ENCODE data around the gene SERINC3. TPM values are rescaled to one million over a fixed set of nuclear protein-coding genes. Genes with fewer than 3 reads are reported as not detected.

SERINC3 gene
- total RNA-seq (107 and 120 TPM in 2 replicates), polyA plus RNA-seq (194 and 238 TPM in 2 replicates), polyA minus RNA-seq (ENCODE audit: low replicate concordance) (240 and 260 TPM in 2 replicates)
- 83.7 and 104 TPM in 2 replicates for polyA plus RNA-seq (2012)

GRCh38 chr20:44521484-44522481, at the start of gene SERINC3:
Gene SERINC3, minus strand, starts transcription at chr20:44522070. Its CDS starts 119 bp downstream, at chr20:44521951.
- H3K4me3 ChIP-seq (replicated peaks in 1 of 4; ENCODE audit: control extremely low read depth in 1 of 4, insufficient read depth in 1 of 4, low read depth in 3 of 4, low read length in 4 of 4) = peak within 1 kb of the TSS; percentile 65 to 100 (median 78)
- H4K20me1 ChIP-seq (ENCODE audit: control insufficient read depth, extremely low read depth, insufficient read depth, low read length) = peaks cover 2% of the 10 kb centered on the region
- H3K9ac ChIP-seq (ENCODE audit: insufficient read depth, low read length) = peak within 1 kb of the TSS; percentile 100
- no peaks in the 10 kb centered on the region for H3K27me3 ChIP-seq (ENCODE audit: control insufficient read depth, insufficient read depth, low read length)
- H3K79me2 ChIP-seq (ENCODE audit: control insufficient read depth, insufficient read depth, low read length) = peaks cover 46% of the 10 kb centered on the region
- TF ChIP-seq EZH2 (IDR thresholded peaks at IDR 0.05; ENCODE audit: low read length, missing control alignments) (no peak), CTCF (conservative IDR thresholded peaks at IDR 0.05 in 1 of 2, IDR thresholded peaks at IDR 0.05 in 1 of 2; ENCODE audit: low read depth in 1 of 2, low read length in 2 of 2) (no peak)
- H3K9me3 ChIP-seq (ENCODE audit: control insufficient read depth, insufficient read depth, low read depth, low read length) = no peaks in the 10 kb centered on the region
- H3K4me1 ChIP-seq (ENCODE audit: control insufficient read depth, extremely low read depth, insufficient read depth, low read length) = peaks cover 2% of the 10 kb centered on the region
- peak; percentile 94 to 95 for DNase-seq (ENCODE audit: low read depth in 2 of 2)
- H3K36me3 ChIP-seq (ENCODE audit: control insufficient read depth, insufficient read depth, low read length) = no peaks in the 10 kb centered on the region
- H3K27ac ChIP-seq (ENCODE audit: insufficient read depth, low read length) = peak within 1 kb of the TSS; percentile 99
- H3K4me2 ChIP-seq (ENCODE audit: extremely low read depth, insufficient read depth, low read length) = peak within 1 kb of the TSS; percentile 92
- peak within 1 kb of the TSS; percentile 37 for H2AFZ ChIP-seq (ENCODE audit: low read length)

GRCh38 chr20:44571362-44571988, 49.6 kb upstream of the SERINC3 start:
- Histone ChIP-seq H3K4me3 (replicated peaks in 1 of 4; ENCODE audit: control extremely low read depth in 1 of 4, insufficient read depth in 1 of 4, low read depth in 3 of 4, low read length in 4 of 4) (no peak overlapping the region), H3K9ac (ENCODE audit: insufficient read depth, low read length) (no peak overlapping the region), H3K36me3 (ENCODE audit: control insufficient read depth, insufficient read depth, low read length) (no peaks in the 10 kb centered on the region), H3K9me3 (ENCODE audit: control insufficient read depth, insufficient read depth, low read depth, low read length) (no peaks in the 10 kb centered on the region), H3K27me3 (ENCODE audit: control insufficient read depth, insufficient read depth, low read length) (no peaks in the 10 kb centered on the region), H3K4me1 (ENCODE audit: control insufficient read depth, extremely low read depth, insufficient read depth, low read length) (peaks cover 10% of the 10 kb centered on the region), H4K20me1 (ENCODE audit: control insufficient read depth, extremely low read depth, insufficient read depth, low read length) (no peaks in the 10 kb centered on the region), H2AFZ (ENCODE audit: low read length) (no peak overlapping the region), H3K27ac (ENCODE audit: insufficient read depth, low read length) (peak overlapping the region; percentile 97), H3K4me2 (ENCODE audit: extremely low read depth, insufficient read depth, low read length) (no peak overlapping the region), H3K79me2 (ENCODE audit: control insufficient read depth, insufficient read depth, low read length) (no peaks in the 10 kb centered on the region)
- DNase-seq (ENCODE audit: low read depth in 2 of 2) = peak in 1 of 2 donors; percentile 44
- TF ChIP-seq EZH2 (IDR thresholded peaks at IDR 0.05; ENCODE audit: low read length, missing control alignments) (no peak), CTCF (conservative IDR thresholded peaks at IDR 0.05 in 1 of 2, IDR thresholded peaks at IDR 0.05 in 1 of 2; ENCODE audit: low read depth in 1 of 2, low read length in 2 of 2) (no peak)

- H3K27me3 ChIP-seq (ENCODE audit: control insufficient read depth, insufficient read depth, low read length) = no peaks in the 10 kb centered on the region
- no peak overlapping the region for H3K27ac ChIP-seq (ENCODE audit: insufficient read depth, low read length)
- H3K36me3 ChIP-seq (ENCODE audit: control insufficient read depth, insufficient read depth, low read length) = no peaks in the 10 kb centered on the region
- H3K9ac ChIP-seq (ENCODE audit: insufficient read depth, low read length) = no peak overlapping the region
- no peaks in the 10 kb centered on the region for H3K79me2 ChIP-seq (ENCODE audit: control insufficient read depth, insufficient read depth, low read length)
- H3K4me3 ChIP-seq (replicated peaks in 1 of 4; ENCODE audit: control extremely low read depth in 1 of 4, insufficient read depth in 1 of 4, low read depth in 3 of 4, low read length in 4 of 4) = no peak overlapping the region
- H2AFZ ChIP-seq (ENCODE audit: low read length) = no peak overlapping the region
- H3K4me2 ChIP-seq (ENCODE audit: extremely low read depth, insufficient read depth, low read length) = no peak overlapping the region
- no peak for DNase-seq (ENCODE audit: low read depth in 2 of 2)
- H3K9me3 ChIP-seq (ENCODE audit: control insufficient read depth, insufficient read depth, low read depth, low read length) = no peaks in the 10 kb centered on the region
- peaks cover 7% of the 10 kb centered on the region for H3K4me1 ChIP-seq (ENCODE audit: control insufficient read depth, extremely low read depth, insufficient read depth, low read length)
- H4K20me1 ChIP-seq (ENCODE audit: control insufficient read depth, extremely low read depth, insufficient read depth, low read length) = no peaks in the 10 kb centered on the region
- TF ChIP-seq CTCF (conservative IDR thresholded peaks at IDR 0.05 in 1 of 2, IDR thresholded peaks at IDR 0.05 in 1 of 2; ENCODE audit: low read depth in 1 of 2, low read length in 2 of 2) (no peak), EZH2 (IDR thresholded peaks at IDR 0.05; ENCODE audit: low read length, missing control alignments) (no peak)
Measured at GRCh38 chr20:44570367-44570766, 48.5 kb upstream of the SERINC3 start.
